Right cardiac atrium (tissue), 5 donors: ENCODE results near the gene INPP5D. TPM values are rescaled to one million over a fixed set of nuclear protein-coding genes. Genes with fewer than 3 reads are reported as not detected.

Experiments
- ATAC-seq, 2 donors: fragments of 200-7000 bp; cut with Tn5 transposase; one replicate each; pipeline versions ENCODE4 v1.8.0 to v1.9.1; 2020; ENCODE audit warnings: moderate library complexity in 2 of 2, mild to moderate bottlenecking in 1 of 2
- DNase-seq, 3 donors: peaks; one replicate each; pipeline ENCODE4 v3.0.0-alpha.2; 2020
- H3K27ac ChIP-seq: one replicate; pipeline ENCODE4 v1.5.1; 2013; ENCODE audit warnings: mild to moderate bottlenecking, low read length, control low read depth, moderate library complexity
- H3K27me3 ChIP-seq: one replicate; pipeline ENCODE4 v1.6.1; 2013; ENCODE audit not compliant: control insufficient read depth, insufficient read depth
- H3K4me1 ChIP-seq: one replicate; pipeline ENCODE4 v1.6.1; 2013; ENCODE audit warnings: low read length; ENCODE audit not compliant: control insufficient read depth, insufficient read depth
- H3K4me3 ChIP-seq: one replicate; pipeline ENCODE4 v1.5.1; 2013; ENCODE audit warnings: low read length, control low read depth
- H3K9me3 ChIP-seq: one replicate; pipeline ENCODE4 v1.6.1; 2013; ENCODE audit warnings: low read length; ENCODE audit not compliant: control insufficient read depth
- WGBS: extraction: QIAGEN DNeasy Blood & Tissue Kit; methylation state at CpG from one replicate; pipeline ENCODE4 v1.1.7; 2013; 5-methylcytosine and 5-hydroxymethylcytosine counted together
- intact Hi-C, 4 donors: fragments of 100-400 bp; cut with DNase I; formaldehyde crosslinking; loops; one replicate each; pipeline versions ENCODE4 v1.11.0 to v1.14.0; 2022 to 2023
- polyA plus RNA-seq: library from polyadenylated mRNA; stranded (reverse); fragments of 200-250 nt; gene quantifications from one replicate; pipeline ENCODE4 v1.2.3, GENCODE V29; 2013
- total RNA-seq, 4 donors: library from RNA; stranded (reverse); fragmentation: NEBNext Ultra II Directional; extraction: Animal tissue kit (Norgen Biotek cat#: 25700); gene quantifications; one replicate each; pipeline ENCODE4 v1.2.1, GENCODE V29; 2021
- donor health status: healthy with polysubstance abuse.
- donor health status: DM: no; HTN: yes; CAD: no.
- donor health status: DM: no; HTN: no; CAD: no.
- donor health status: DM: no; HTN: yes; CAD: no; lungs with severe emphysema.
- donor health status: DM: yes; HTN: yes; CAD: no.

INPP5D gene
- total and polyA plus RNA-seq, 5 donors = 3.6 to 7.8 (median 6.9) TPM

GRCh38 chr2:233112329-233112728, 52.2 kb downstream of the INPP5D start:
- Histone ChIP-seq H3K27me3 (no peaks in the 10 kb centered on the region), H3K9me3 (no peaks in the 10 kb centered on the region), H3K27ac (no peak overlapping the region), H3K4me3 (no peak overlapping the region), H3K4me1 (no peaks in the 10 kb centered on the region)
- ATAC-seq (no peak), DNase-seq (no peak)
- 76% methylated on average over 4 of the region's 4 CpGs for WGBS
- intact Hi-C loops = no loop called here

- WGBS = 72% methylated on average over 6 of the region's 6 CpGs
- ATAC-seq = no peak
- intact Hi-C loops = no loop called here
Measured at GRCh38 chr2:233112776-233113452, 52.8 kb downstream of the INPP5D start.

GRCh38 chr2:233114421-233114861, 54.3 kb downstream of the INPP5D start:
- H3K9me3 ChIP-seq = no peaks in the 10 kb centered on the region
- H3K4me3 ChIP-seq = no peak overlapping the region
- H3K4me1 ChIP-seq = no peaks in the 10 kb centered on the region
- DNase-seq = no peak
- no peak for ATAC-seq
- no peaks in the 10 kb centered on the region for H3K27me3 ChIP-seq
- WGBS = 83% methylated on average over 11 of the region's 11 CpGs
- intact Hi-C loops = no loop called here
- no peak overlapping the region for H3K27ac ChIP-seq

More at GRCh38 chr2:233112776-233113452, 52.8 kb downstream of the INPP5D start:
- no peak for DNase-seq
- no peaks in the 10 kb centered on the region for H3K9me3 ChIP-seq
- no peak overlapping the region for H3K27ac ChIP-seq
- no peaks in the 10 kb centered on the region for H3K27me3 ChIP-seq
- H3K4me3 ChIP-seq = no peak overlapping the region
- no peaks in the 10 kb centered on the region for H3K4me1 ChIP-seq

- no peak for DNase-seq
- H3K27me3 ChIP-seq = no peaks in the 10 kb centered on the region
- intact Hi-C loops = no loop called here
- no peak overlapping the region for H3K4me3 ChIP-seq
- H3K4me1 ChIP-seq = no peaks in the 10 kb centered on the region
- H3K9me3 ChIP-seq = no peaks in the 10 kb centered on the region
- H3K27ac ChIP-seq = no peak overlapping the region
- 73% methylated on average over 7 of the region's 7 CpGs for WGBS
- ATAC-seq = no peak
Measured at GRCh38 chr2:233115121-233115520, 55.0 kb downstream of the INPP5D start.

- no peaks in the 10 kb centered on the region for H3K27me3 ChIP-seq
- H3K4me3 ChIP-seq = no peak overlapping the region
- no peaks in the 10 kb centered on the region for H3K4me1 ChIP-seq
- no peaks in the 10 kb centered on the region for H3K9me3 ChIP-seq
- 69% methylated on average over 2 of the region's 2 CpGs for WGBS
- no peak overlapping the region for H3K27ac ChIP-seq
- DNase-seq (no peak), ATAC-seq (no peak)
- intact Hi-C loops = no loop called here
Measured at GRCh38 chr2:233115741-233116140, 55.6 kb downstream of the INPP5D start.

- no peaks in the 10 kb centered on the region for H3K4me1 ChIP-seq
- H3K9me3 ChIP-seq = no peaks in the 10 kb centered on the region
- intact Hi-C loops = no loop called here
- 84% methylated on average over 18 of the region's 18 CpGs for WGBS
- no peak for DNase-seq
- no peak for ATAC-seq
- no peak overlapping the region for H3K4me3 ChIP-seq
- H3K27me3 ChIP-seq = no peaks in the 10 kb centered on the region
- no peak overlapping the region for H3K27ac ChIP-seq
Measured at GRCh38 chr2:233116946-233117345, 56.8 kb downstream of the INPP5D start.

GRCh38 chr2:233117351-233117750, 57.2 kb downstream of the INPP5D start:
- Histone ChIP-seq H3K27me3 (no peaks in the 10 kb centered on the region), H3K9me3 (no peaks in the 10 kb centered on the region), H3K4me3 (no peak overlapping the region), H3K4me1 (no peaks in the 10 kb centered on the region), H3K27ac (no peak overlapping the region)
- intact Hi-C loops = no loop called here
- DNase-seq (no peak), ATAC-seq (no peak)
- 81% methylated on average over 13 of the region's 13 CpGs for WGBS

GRCh38 chr2:233117811-233118647, 57.9 kb downstream of the INPP5D start:
- no peak for DNase-seq
- H3K27ac ChIP-seq = no peak overlapping the region
- H3K9me3 ChIP-seq = no peaks in the 10 kb centered on the region
- 81% methylated on average over 12 of the region's 12 CpGs for whole genome bisulfite sequencing
- no peaks in the 10 kb centered on the region for H3K27me3 ChIP-seq
- peak in 1 of 2 donors; percentile 16 for ATAC-seq
- no peaks in the 10 kb centered on the region for H3K4me1 ChIP-seq
- intact Hi-C loops = no loop called here
- H3K4me3 ChIP-seq = no peak overlapping the region

GRCh38 chr2:233118648-233119000, 58.5 kb downstream of the INPP5D start:
- DNase-seq = no peak
- intact Hi-C loops = no loop called here
- Histone ChIP-seq H3K27ac (no peak overlapping the region), H3K4me3 (no peak overlapping the region), H3K9me3 (no peaks in the 10 kb centered on the region), H3K4me1 (no peaks in the 10 kb centered on the region), H3K27me3 (no peaks in the 10 kb centered on the region)
- 81% methylated on average over 9 of the region's 9 CpGs for WGBS
- peak in 1 of 2 donors; percentile 19 for ATAC-seq

- 88% methylated on average over 8 of the region's 8 CpGs for WGBS
- Histone ChIP-seq H3K9me3 (no peaks in the 10 kb centered on the region), H3K4me1 (no peaks in the 10 kb centered on the region), H3K4me3 (no peak overlapping the region), H3K27me3 (no peaks in the 10 kb centered on the region), H3K27ac (no peak overlapping the region)
- DNase-seq (no peak), ATAC-seq (no peak)
- intact Hi-C loops = no loop called here
Measured at GRCh38 chr2:233119123-233119522, 59.0 kb downstream of the INPP5D start.

GRCh38 chr2:233119806-233120205, 59.7 kb downstream of the INPP5D start:
- intact Hi-C loops = no loop called here
- DNase-seq = no peak
- H3K9me3 ChIP-seq = no peaks in the 10 kb centered on the region
- WGBS = 98% methylated on average over 7 of the region's 7 CpGs
- H3K27me3 ChIP-seq = no peaks in the 10 kb centered on the region
- no peak overlapping the region for H3K4me3 ChIP-seq
- no peak for ATAC-seq
- no peaks in the 10 kb centered on the region for H3K4me1 ChIP-seq
- H3K27ac ChIP-seq = no peak overlapping the region
